Frontal cortex (tissue), 1 donor: ENCODE data around the gene IFT57. TPM values are rescaled to one million over a fixed set of nuclear protein-coding genes. Genes with fewer than 3 reads are reported as not detected.

Source experiments
- total RNA-seq: library from RNA; depleted of rRNA; stranded (reverse); fragments of >200 nt; gene quantifications from one replicate; pipeline ENCODE4 v1.2.3, GENCODE V29; 2014

Gene IFT57
- total RNA-seq, 1 donor from 2014 or later = 39.9 TPM

Other genes with a start within 250 kb of the IFT57 start
- 444 TPM for gene CD47, start 131.4 kb downstream of the IFT57 start, total RNA-seq
- not detected for gene HHLA2, start 74.1 kb upstream of the IFT57 start, total RNA-seq